HG02870 (cell line): ENCODE results near the gene KLHL29.
"Not testable (repeated sequence)": the region's sequence is repeated elsewhere in the genome, so short reads cannot be mapped to it uniquely, and the experiment has no call there.

Source experiments
- ATAC-seq: cut with Tn5 transposase; IDR thresholded peaks from one replicate; pipeline ENCODE4 v1.9.1; 2021; ENCODE audit warnings: mild to moderate bottlenecking, moderate library complexity; ENCODE audit not compliant: unreplicated experiment

Gene KLHL29

DNA sequence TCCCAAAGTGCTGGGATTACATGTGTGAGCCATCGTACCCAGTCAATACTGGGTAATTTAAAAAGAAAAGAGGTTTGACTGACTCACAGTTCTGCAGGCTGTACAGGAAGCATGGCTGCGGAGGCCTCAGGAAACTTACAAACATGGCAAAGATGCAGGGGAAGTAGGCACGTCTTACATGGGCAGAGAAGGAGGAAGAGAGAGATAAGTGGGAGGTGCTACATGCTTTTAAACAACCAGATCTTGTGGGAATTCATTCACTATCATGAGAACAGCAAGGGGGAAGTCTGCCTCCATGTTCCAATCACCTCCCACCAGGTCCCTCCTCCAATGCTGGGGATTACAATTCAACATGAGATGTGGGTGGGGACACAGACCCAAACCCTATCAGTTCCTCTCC is 349.4 kb downstream of the KLHL29 start:
- ATAC-seq = no peak

DNA sequence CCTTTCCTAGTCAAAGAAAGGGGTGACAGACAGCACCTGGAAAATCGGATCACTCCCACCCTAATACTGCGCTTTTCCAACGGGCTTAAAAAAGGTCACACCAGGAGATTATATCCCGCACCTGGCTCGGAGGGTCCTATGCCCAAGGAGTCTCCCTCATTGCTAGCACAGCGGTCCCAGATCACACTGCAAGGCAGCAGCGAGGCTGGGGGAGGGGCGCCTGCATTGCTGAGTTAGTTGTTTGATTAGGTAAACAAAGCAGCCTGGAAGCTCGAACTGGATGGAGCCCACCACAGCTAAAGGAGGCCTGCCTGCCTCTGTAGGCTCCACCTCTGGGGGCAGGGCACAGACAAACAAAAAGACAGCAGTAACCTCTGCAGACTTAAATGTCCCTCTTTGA is 351.8 kb downstream of the KLHL29 start:
- ATAC-seq = not testable (repeated sequence)

DNA sequence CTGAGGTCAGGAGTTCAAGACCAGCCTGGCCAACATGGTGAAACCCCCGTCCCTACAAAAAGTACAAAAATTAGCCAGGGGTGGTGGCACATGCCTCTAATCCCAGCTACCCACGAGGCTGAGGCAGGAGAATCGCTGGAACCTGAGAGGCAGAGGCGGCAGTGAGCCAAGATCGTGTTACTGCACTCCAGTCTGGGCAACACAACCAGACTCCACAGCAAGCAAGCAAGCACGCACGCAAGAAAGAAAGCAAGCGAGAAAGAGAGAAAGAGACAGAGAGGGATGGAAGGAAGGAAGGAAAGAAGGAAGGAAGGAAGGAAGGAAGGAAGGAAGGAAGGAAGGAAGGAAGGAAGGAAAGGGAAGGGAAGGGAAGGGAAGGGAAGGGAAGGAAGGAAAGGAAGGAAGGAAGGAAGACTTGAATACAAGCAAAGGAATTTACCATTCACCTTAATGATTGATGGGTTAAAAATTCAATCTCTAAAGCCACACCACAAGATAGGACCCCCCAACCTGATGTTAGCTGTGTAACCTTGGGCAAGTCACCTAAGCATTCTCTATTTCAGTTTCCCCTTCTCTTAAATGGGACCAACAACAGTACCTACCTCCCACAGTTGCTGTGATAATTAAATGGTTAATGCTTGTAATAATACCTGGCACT is 360.2 kb downstream of the KLHL29 start:
- ATAC-seq = peak; percentile 15

GRCh38 chr2:23745726-23746105 is 360.7 kb downstream of the KLHL29 start:
- ATAC-seq = peak; percentile 82

DNA sequence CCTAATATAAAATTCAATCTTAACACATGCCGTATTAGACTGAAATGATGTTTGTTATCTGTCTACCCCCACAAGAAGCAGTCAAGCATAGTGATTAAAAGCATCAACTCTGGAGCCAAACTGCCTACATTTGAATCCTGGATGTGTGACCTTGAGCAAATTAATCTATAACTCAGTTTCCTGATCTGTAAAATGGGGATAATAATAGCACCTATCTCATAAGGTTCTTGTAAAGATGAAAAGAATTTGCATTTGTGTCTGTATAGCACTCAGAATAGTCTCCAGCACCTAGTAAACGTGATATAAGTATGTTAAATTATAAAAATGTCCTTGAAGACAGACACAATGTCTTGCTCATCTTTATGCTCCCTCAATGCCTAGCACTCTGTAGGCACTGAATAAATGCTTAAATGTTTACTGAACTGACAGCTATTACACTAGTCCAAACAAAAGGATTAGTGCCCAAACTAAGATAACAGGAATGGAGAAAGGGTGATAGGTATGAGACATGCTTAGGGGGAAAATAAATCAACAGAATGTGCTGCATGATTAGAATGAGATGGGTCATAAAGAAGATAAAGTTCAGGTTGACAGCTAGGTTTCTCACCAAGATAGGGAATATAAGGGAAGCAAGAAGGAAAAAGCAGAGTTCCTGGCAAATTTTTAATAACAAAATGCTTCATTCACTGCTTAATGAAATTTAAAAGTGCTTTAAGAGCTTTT is 361.3 kb downstream of the KLHL29 start:
- ATAC-seq = no peak

- no peak for ATAC-seq
Measured at GRCh38 chr2:23751747-23752265, 366.8 kb downstream of the KLHL29 start.

GRCh38 chr2:23753291-23754010 is 368.5 kb downstream of the KLHL29 start:
- ATAC-seq = no peak

- no peak for ATAC-seq
Measured at GRCh38 chr2:23754970-23755369, 370.0 kb downstream of the KLHL29 start.

GRCh38 chr2:23756593-23757292 is 371.8 kb downstream of the KLHL29 start:
- no peak for ATAC-seq

DNA sequence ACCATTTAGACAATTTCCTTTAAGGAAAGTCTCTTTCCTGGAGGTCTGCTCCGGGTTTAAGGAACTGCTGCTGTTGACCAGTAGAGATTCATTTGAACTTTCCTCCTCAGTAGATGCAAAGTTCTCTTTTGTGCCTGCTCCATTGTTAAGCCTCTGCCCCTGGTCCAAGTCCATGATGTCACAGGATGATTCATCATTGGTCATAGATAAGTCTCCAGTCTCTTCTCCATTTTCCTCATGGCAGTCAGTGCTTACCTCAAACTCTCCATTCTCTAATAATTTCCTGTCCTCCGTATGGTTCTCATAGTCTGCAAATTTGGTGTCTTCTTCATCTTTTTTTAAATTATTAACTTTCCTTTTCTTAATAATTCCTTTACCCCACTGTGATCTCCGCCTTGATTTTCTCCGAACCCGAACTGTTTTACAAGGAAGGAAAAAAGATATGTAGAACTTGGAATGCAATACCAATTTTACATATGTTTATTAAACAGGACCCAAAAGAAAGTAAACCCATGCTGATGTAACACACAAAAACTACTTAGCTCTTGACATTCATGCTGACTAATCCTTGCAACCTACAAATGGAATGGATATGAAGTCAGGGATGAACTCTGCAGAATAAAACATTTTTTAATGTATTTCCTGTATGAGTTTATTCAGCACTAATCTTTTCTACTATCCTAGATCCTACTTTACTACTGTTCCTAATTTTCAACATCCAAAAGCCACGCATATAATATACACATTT is 372.9 kb downstream of the KLHL29 start:
- ATAC-seq = no peak
